ENCODE measurements around the gene EMP2.
"Not testable (repeated sequence)": the region's sequence is repeated elsewhere in the genome, so short reads cannot be mapped to it uniquely, and the experiment has no call there.

Gene EMP2

DNA sequence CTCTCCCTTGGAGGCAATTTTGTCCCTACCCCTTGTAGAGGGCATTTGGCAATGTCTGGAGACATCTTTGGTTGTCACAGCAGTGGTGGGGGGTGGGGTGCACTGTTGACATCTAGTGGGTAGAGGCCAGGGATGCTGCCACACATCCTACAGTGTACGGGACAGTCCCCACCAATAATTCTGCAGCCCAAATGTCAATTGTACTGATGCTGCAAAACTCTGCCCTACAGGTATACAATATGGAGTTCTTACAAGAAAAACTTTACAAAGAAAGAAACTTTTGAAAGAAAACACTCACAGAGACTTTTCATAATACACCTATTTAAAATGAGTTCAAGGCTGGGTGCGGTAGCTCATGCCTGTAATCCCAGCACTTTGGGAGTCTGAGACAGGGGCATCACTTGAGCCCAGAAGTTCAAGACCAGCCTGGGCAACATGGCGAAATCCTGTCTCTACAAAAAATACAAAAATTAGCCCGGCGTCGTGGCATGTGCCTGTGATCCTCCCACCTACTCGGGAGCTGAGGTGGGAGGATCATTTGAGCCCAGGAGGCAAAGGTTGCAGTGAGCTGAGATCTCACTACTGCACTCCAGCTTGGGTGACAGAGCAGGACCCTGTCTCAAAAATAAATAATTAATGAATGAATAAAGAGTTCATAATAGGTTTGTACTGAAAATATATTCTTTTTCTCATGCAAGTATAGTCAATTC, 59.4 kb downstream of the EMP2 start:
- no peak for DNase-seq (ENCODE audit: low read depth)

DNA sequence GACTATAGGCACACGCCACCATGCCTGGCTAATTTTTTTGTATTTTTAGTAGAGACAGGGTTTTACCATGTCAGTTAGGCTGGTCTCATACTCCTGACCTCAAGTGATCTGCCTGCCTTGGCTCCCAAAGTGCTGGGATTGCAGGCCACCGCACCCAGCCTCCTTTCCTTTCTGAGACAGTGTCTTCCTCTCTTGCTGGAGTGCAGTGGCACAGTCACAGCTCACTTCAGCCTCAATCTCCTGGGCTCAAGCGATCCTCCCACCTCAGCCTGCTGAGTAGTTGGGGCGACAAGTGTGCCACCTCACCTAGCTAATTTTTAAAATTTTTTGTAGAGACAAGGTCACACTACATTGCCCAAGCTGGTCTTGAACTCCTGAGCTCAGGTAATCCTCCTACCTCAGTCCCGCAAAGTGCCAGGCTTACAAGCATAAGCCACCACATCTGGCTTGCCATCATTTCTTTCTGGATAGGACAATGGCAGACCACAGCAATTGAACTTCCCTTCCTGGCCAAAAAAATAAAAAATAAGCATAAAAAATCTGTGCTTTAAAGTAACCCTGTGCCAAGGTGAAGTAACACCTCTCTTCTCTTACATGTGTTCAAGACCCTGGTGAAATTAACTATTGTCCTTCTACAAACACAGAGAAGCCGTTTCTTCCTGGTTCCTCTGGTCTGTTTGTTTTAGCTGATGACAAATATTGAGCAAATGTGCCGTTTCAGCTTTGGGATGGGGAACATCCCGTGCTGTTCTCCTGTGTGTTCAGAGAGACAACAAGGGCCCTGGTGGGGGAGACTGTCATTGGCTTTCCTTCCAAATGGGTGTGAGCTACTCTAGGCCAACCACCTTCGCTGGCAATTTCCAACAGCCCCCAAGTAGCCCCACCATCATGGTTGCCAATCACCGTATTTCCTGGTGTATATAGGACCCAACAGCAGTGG, 60.2 kb downstream of the EMP2 start:
- no peak for DNase-seq (ENCODE audit: low read depth)

- DNase-seq (ENCODE audit: low read depth) = no peak
Observed at GRCh38 chr16:10519297-10519696, 61.1 kb downstream of the EMP2 start.

DNA sequence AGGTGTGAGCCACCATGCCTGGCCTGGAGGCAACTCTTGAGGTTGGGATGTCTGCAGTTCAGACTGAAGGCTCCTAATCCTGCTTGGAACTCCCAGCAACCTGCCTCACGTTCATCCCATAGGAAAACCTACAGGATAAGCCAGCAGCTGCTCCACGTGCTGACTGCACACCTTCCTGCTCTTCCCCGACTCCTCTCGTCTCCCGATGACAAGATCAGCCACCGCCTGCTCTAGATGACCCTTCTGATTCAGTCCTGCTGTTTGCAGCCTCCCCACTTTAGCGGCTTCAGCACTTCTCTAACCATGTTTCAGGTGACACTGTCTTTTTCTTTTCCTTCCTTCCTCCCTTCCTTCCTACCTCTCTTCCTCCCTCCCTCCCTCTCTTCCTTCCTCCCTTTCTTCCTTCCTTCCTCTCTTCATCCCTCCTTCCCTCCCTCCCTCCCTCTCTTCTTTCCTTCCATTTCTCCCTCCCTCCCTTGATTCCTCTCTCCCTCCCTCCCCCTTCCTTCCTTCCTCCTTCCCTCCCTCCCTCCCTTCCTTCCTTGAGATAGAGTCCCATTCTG, 61.8 kb downstream of the EMP2 start:
- DNase-seq (ENCODE audit: low read depth) = no peak

GRCh38 chr16:10517868-10518267, 62.5 kb downstream of the EMP2 start:
- DNase-seq (ENCODE audit: low read depth) = no peak

DNA sequence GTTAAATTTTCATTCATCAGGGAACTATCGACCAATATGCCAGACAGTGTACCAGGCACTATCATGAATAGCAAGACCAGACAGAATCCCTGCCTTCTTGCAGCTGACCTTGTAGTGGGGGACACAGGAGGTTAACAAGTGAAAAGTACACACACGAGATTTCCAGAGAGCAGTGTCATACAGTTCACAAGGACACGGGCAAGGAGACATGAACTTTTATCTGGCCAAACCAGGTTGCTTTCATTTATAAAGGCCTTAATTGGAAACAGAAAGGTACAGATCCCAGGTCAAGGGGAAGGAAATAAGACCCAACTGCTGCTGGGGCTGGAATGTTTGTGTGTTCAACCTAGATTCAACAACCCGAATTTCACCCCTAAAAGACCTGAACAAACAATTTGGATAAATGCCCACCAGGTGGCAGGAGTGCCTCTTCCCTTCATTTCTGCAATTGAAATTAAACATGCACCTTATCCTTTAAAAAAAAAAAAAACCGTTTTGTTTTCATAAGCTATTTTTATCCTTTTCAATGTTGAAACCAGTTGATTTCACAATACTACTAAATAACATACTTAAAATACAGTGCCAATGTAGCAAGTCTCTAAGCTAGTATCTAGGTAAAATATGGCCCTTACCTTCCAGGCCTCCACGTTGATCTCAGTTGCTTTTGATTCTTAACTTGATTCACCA, 65.9 kb downstream of the EMP2 start:
- DNase-seq (ENCODE audit: low read depth) = peak; percentile 7

- DNase-seq (ENCODE audit: low read depth) = no peak
Observed at GRCh38 chr16:10511829-10512228, 68.6 kb downstream of the EMP2 start.

DNA sequence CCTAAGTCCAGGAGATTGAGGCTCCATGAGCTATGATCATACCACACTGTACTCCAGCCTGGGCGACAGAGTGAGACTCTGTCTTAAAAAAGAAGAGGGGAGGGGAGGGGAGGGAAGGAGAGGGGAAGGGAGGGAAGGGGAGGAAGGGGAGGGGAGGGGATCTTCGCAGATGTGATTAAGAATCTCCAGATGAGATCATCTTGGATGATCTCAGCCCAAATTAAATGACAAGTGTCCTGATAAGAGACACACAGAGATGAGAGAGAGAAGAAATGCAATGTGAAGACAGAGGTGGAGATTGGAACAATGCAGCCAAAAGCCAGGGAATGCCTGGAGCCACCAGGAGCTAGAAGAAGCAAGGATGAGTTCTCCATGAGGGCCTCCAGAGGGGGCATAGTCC, 70.1 kb downstream of the EMP2 start:
- DNase-seq (ENCODE audit: low read depth) = no peak

DNA sequence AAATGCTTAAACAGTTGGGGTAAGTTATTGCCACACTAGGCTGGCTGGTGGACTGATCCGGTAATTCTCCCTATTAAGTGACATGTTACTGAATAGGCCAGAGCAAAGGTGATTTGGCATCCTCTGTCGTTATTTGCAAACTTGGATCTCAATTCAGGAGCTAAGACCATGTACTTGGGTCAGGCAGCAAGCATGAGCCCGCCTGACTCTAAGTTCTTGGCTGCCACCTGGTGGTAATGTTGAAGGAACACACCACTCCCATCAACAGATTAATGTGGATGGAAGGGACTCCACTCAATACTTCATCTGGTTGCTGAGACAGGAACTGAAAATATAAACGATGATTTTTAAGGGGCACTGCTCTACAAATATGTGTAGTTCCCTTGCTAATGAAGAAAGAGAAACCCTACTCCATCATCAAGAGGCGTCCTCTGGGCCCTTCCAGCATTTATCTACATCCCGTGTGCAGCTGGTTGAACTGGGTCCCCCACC, 70.8 kb downstream of the EMP2 start:
- peak; percentile 43 for DNase-seq (ENCODE audit: low read depth)

DNA sequence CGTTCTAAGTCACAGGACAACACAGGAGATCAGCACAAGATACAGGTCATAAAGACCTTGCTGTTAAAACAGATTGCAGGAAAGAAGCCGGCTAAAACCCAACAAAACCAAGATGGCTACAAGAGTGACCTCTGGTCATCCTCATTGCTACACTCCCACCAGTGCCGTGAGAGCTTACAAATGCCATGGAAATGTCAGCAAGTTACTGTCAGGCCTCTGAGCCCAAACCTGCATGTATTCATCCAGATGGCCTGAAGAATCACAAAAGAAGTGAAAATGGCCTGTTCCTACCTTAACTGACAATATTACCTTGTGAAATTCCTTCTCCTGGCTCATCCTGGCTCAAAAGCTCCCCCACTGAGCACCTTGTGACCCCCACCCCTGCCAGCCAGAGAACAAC, 75.1 kb downstream of the EMP2 start:
- DNase-seq (ENCODE audit: low read depth) = not testable (repeated sequence)

DNA sequence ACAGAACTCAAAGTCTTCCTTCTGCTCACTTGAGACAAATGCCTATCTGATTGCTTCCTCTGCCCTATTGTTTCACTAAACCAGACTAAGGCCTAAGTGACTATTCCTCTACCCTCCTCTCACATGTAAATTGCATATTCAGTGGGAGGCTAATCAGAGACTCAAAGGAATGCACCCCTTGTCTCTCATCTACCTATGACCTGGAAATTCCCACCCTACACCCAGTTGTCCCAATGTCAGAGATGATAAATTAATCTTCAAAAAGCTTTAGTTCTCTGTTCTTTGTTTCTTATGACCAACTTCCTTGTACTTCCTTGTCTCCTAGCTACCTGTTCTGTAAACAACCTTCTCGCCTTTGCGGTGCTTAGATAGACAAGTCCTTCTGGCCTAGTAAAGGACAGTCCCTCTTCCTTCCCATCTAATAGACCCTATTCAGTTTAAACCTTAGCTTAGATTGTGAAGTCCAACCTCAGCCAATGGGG, 76.0 kb downstream of the EMP2 start:
- DNase-seq (ENCODE audit: low read depth) = no peak

- DNase-seq (ENCODE audit: low read depth) = no peak
Observed at GRCh38 chr16:10502776-10503175, 77.6 kb downstream of the EMP2 start.

DNA sequence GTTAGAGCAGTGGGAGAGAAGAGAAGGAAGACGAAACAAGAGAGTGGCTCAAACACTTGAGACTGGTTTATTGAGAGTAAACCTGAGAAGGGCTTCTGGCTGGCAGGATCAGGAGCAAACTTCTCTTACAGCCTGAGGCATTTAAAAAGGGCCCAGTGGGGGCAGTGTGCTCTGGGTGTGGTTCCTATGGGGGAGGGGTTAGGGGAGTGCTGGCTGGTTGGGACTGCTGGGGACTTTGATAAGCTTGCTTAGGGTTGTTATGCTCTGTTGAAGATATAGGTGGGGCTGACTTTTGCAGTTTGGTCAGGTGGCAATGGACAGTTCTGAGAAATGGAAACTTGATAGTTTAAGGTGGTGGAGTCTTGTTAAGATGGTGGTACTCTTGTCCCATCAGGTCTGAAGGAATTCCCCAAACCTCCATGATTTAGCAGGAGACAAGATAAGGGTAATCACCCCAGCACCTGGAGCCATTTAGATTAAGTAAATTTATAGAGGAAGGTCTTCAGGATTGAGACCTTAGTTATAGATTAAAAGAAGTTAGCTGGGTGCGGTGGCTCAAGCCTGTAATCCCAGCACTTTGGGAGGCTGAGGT, 79.3 kb downstream of the EMP2 start:
- no peak for DNase-seq (ENCODE audit: low read depth)

DNA sequence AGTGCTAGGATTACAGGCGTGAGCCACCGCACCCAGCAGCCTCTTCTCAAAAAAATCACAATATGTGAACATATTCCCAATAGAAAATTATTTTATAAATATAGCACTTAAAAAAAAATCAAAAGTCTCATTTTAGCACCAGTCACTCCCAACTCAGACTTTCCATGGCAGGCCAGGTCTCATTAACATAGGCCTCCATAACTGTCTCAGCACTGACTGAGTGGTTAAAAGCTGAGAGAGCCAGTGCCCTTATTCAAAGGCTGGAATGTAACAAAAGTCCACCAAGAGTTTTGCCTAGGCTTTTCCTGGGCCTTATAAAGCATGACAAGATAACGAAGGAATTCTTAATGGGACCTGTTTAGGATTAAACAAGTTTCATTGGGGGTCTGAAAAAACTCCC, 79.8 kb downstream of the EMP2 start:
- no peak for DNase-seq (ENCODE audit: low read depth)

DNA sequence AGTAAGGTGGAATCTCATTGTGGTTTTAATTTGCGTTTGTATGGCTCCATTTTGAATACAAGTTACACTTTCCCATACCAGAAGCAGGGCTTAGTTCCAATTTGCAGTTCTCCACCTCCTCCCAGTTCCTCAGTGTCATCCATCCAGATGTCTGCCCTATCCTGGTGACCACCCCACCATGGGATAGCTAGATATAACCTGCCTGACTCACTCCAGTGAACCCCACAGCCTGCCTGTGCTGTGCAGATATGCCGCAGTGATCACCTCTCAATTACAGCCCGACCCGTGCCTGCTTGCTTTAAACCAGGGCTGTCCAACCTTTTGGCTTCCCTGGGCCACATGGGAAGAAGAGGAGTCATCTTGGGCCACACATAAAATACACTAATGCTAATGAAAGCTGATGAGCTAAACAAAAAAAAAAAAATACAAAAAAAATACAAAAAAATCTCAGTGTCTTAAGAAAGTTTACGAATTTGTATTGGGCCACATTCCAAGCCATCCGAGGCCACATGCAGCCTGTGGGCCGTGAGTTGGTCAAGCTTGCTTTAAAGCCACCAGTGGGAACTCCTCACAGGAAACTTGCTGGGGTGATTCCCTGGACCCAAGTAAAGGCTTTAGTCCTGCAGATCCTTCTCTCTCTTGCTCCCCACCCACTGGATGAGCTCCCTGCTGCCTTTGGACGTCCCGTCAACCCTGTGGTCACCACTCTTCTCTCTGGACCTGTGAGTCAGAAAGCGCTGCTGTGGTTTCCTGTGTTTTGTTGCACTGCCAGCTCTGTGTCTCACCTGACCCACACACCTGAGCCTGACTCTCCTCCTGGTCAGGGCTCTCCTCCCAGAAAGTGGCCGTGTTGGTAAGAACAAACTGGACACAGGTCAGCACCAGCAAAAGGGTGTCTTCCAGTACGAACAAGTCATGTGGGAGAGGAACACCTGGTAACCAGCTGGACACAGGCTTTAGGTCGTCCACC, 83.0 kb downstream of the EMP2 start:
- DNase-seq (ENCODE audit: low read depth) = no peak

DNA sequence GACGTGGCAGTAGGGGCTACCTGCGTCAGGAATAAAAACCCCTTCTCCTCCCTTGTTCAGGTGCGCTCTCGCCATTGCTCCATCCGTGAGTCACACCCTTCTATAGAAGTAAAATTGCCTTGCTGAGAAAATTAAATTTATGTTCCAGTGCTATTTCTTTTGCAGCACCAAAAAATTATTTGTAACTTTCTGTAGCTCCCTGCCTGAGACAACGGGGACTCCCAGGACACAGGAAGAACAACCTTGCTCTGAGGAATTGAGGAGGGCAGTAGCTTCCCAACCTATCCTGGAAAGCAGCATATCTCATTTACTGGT, 85.4 kb downstream of the EMP2 start:
- no peak for DNase-seq (ENCODE audit: low read depth)

DNA sequence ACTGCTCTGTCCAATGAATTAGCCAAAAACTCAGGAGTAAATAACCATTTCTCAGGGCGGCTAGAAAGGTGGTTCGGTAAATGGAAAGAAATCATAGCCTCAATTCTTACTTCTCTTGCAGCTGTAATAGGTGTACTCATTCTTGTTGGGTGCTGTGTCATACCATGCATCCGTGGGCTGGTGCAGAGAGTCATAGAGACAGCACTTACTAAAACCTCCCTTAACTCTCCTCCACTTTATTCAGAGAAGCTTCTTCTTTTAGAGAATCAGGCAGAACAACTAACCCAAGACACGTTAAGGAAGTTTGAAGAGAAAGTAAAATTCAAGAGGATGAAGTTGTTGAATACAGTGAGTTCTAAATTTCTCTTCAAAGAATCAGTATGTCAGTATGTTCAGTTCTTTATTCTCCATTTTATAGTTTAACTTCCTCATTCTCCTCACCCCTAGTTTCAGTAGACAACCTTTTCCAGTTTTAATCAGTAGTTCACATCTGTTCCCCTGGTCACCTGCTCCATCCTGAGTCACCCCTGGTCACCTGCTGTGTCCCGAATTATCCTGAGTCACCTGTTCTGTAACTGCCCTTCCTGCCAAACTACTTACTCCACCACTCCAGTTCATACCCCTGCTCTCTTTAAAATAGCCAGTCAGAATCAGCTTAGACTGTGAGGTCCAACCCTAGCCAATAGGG, 85.9 kb downstream of the EMP2 start:
- no peak for DNase-seq (ENCODE audit: low read depth)

- DNase-seq (ENCODE audit: low read depth) = no peak
Observed at GRCh38 chr16:10493276-10493675, 87.1 kb downstream of the EMP2 start.

DNA sequence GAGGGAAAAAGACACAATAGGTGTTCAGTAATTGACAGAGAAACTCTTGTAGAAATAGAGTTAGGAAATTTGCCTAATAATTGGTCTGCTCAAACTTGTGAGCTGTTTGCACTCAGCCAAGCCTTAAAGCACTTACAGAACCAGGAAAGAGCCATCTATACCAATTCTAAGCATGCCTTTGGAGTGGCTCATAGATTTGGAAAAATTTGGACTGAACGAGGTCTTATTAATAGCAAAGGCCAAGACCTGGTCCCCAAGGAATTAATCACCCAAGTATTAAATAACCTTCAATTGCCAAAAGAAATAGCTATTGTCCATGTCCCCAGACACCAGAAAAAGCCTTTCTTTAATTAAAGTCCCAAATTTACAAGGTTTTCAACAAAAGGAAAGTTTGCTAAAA, 90.3 kb downstream of the EMP2 start:
- DNase-seq (ENCODE audit: low read depth) = no peak

Data from T follicular helper cell (primary cell).